HepG2 (cell line): Measurements from ENCODE around the gene SMTNL1.

Experiments used
- ASH2L ChIP-seq: fragments of 300-600, 200-600 bp; sonication (generic); IDR thresholded peaks from 2 replicates; pipeline ENCODE4 v1.7.0; 2017; ENCODE audit warnings: low read depth, mild to moderate bottlenecking, moderate library complexity, mixed read lengths, low read length; ENCODE audit not compliant: insufficient read length
- CTCF ChIP-seq: sonication (generic); formaldehyde crosslinking; IDR thresholded peaks from 2 replicates; pipeline ENCODE4 v1.5.0; 2020; ENCODE audit warnings: mild to moderate bottlenecking, missing genetic modification reagents, moderate library complexity
- FOXJ3 ChIP-seq: sonication (generic); formaldehyde crosslinking; IDR thresholded peaks from 2 replicates; pipeline ENCODE4 v1.4.0; 2020; ENCODE audit warnings: missing genetic modification reagents, mild to moderate bottlenecking, borderline replicate concordance
- HHEX ChIP-seq: IDR thresholded peaks from 2 replicates; pipeline ENCODE4 v1.6.1; 2016; ENCODE audit warnings: control low read depth
- HIVEP1 ChIP-seq: sonication (generic); formaldehyde crosslinking; IDR thresholded peaks from 2 replicates; pipeline ENCODE4 v1.4.0; 2020; ENCODE audit warnings: mild to moderate bottlenecking, missing genetic modification reagents
- KIAA2018 ChIP-seq: sonication (generic); formaldehyde crosslinking; IDR thresholded peaks from 2 replicates; pipeline ENCODE4 v1.5.0; 2020; ENCODE audit warnings: mild to moderate bottlenecking, missing genetic modification reagents, borderline replicate concordance
- MXI1 ChIP-seq: IDR thresholded peaks from 3 replicates; pipeline ENCODE4 v1.6.1; 2012; ENCODE audit warnings: low read depth, low read length, inconsistent platforms, borderline replicate concordance
- POLR2A ChIP-seq, 2 experiments: IDR thresholded peaks; 2 replicates each; pipeline ENCODE4 v1.6.1; 2011; ENCODE audit warnings: low read depth in 2 of 2, low read length in 2 of 2, mild to moderate bottlenecking in 1 of 2, moderate library complexity in 1 of 2; ENCODE audit not compliant: insufficient read depth in 1 of 2
- POLR2AphosphoS2 ChIP-seq: IDR thresholded peaks from 2 replicates; pipeline ENCODE4 v1.6.1; 2011; ENCODE audit warnings: low read depth, low read length, improper control_type of control experiment
- TAF1 ChIP-seq: sonication (generic); formaldehyde crosslinking; IDR thresholded peaks from 2 replicates; pipeline ENCODE4 v1.4.0; 2020; ENCODE audit warnings: missing genetic modification reagents
- YEATS2 ChIP-seq: sonication (generic); formaldehyde crosslinking; IDR thresholded peaks from 2 replicates; pipeline ENCODE4 v1.4.0; 2020; ENCODE audit warnings: missing genetic modification reagents, borderline replicate concordance
- ZHX1 ChIP-seq: sonication (generic); formaldehyde crosslinking; IDR thresholded peaks from 2 replicates; pipeline ENCODE4 v1.8.1; 2022; ENCODE audit warnings: low read depth, mild to moderate bottlenecking, missing genetic modification reagents
- TF ChIP-seq, protein P1 (sequence below): sonication (generic); formaldehyde crosslinking; IDR thresholded peaks from 2 replicates; pipeline ENCODE4 v1.4.0; 2020; ENCODE audit warnings: missing genetic modification reagents

- TF ChIP-seq CTCF (peak; percentile 97), YEATS2 (no peak), FOXJ3 (CRISPR knock-in tag) (no peak), POLR2AphosphoS2 (no peak), TAF1 (CRISPR knock-in tag) (no peak), KIAA2018 (CRISPR knock-in tag) (no peak), ZHX1 (CRISPR knock-in tag) (no peak), ASH2L (no peak), POLR2A (IDR thresholded peaks at IDR 0.05; ENCODE audit: insufficient read depth in 1 of 2, low read depth in 2 of 2, low read length in 2 of 2) (0 out of 4 replicates have a peak, but pooled peaks of 1 of the 2 experiments have one; percentile 4), HHEX (no peak), MXI1 (no peak), HIVEP1 (CRISPR knock-in tag) (no peak)
- TF ChIP-seq, protein P1, sequence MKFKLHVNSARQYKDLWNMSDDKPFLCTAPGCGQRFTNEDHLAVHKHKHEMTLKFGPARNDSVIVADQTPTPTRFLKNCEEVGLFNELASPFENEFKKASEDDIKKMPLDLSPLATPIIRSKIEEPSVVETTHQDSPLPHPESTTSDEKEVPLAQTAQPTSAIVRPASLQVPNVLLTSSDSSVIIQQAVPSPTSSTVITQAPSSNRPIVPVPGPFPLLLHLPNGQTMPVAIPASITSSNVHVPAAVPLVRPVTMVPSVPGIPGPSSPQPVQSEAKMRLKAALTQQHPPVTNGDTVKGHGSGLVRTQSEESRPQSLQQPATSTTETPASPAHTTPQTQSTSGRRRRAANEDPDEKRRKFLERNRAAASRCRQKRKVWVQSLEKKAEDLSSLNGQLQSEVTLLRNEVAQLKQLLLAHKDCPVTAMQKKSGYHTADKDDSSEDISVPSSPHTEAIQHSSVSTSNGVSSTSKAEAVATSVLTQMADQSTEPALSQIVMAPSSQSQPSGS (CRISPR knock-in tag): 0 out of 2 replicates have a peak, but pooled peaks have one; percentile 41
These were observed 10.3 kb upstream of the SMTNL1 start for GRCh38 chr11:57527056-57527631.
